Left renal cortex interstitium (tissue), 4 donors: ENCODE measurements around the gene COMP. TPM values are rescaled to one million over a fixed set of nuclear protein-coding genes. Genes with fewer than 3 reads are reported as not detected.

Experiments used
- DNase-seq, 4 donors: peaks; one replicate each; pipeline ENCODE4 v3.0.0-alpha.2; 2013; ENCODE audit warnings: low read depth in 4 of 4, low spot score in 2 of 4, missing footprints in 1 of 4
- polyA plus RNA-seq, 4 donors: library from polyadenylated mRNA; unstranded; fragments of 120-200 nt; gene quantifications; one replicate each; pipeline ENCODE4 v1.2.1, GENCODE V29; 2013; ENCODE audit not compliant: insufficient read length in 4 of 4

The COMP gene
- polyA plus RNA-seq, 4 donors: 0.11 to 0.39 (median 0.35) TPM; not detected in 1

GRCh38 chr19:18750295-18750970, 40.7 kb downstream of the COMP start:
- DNase-seq: no peak

GRCh38 chr19:18749362-18750231, 41.5 kb downstream of the COMP start:
- DNase-seq: no peak

- DNase-seq: no peak
Measured at GRCh38 chr19:18746401-18747325, 44.4 kb downstream of the COMP start.

- no peak for DNase-seq
Measured at GRCh38 chr19:18745931-18746330, 45.2 kb downstream of the COMP start.

GRCh38 chr19:18745012-18745735, 45.9 kb downstream of the COMP start:
- no peak for DNase-seq

GRCh38 chr19:18743784-18744418, 47.2 kb downstream of the COMP start:
- DNase-seq: no peak

- DNase-seq: peak in 1 of 4 donors; percentile 51
Measured at GRCh38 chr19:18742838-18743783, 48.0 kb downstream of the COMP start.

- DNase-seq: no peak
Measured at GRCh38 chr19:18742324-18742723, 48.8 kb downstream of the COMP start.

- DNase-seq: no peak
Measured at GRCh38 chr19:18741124-18742121, 49.7 kb downstream of the COMP start.

- DNase-seq: no peak
Measured at GRCh38 chr19:18738961-18739690, 52.0 kb downstream of the COMP start.

GRCh38 chr19:18737954-18738351, 53.2 kb downstream of the COMP start:
- no peak for DNase-seq

GRCh38 chr19:18737337-18737953, 53.7 kb downstream of the COMP start:
- DNase-seq: no peak

GRCh38 chr19:18736415-18737336, 54.4 kb downstream of the COMP start:
- DNase-seq: no peak

- no peak for DNase-seq
Measured at GRCh38 chr19:18735752-18736151, 55.4 kb downstream of the COMP start.

- no peak for DNase-seq
Measured at GRCh38 chr19:18735324-18735723, 55.8 kb downstream of the COMP start.
